NCI-H1436 treated with DMSO at 0.1 percent for 48 hours (cell line): ENCODE measurements around the gene TMEM50B.
A peak's percentile ranks its signal among the peaks of the same experiment; 100 is the strongest.
"Not testable (repeated sequence)": the region's sequence is repeated elsewhere in the genome, so short reads cannot be mapped to it uniquely, and the experiment has no call there.

Source experiments
- DNase-seq: peaks from one replicate; lab custom pipeline; 2025; lab: John Stamatoyannopoulos, UW

The TMEM50B gene

DNA sequence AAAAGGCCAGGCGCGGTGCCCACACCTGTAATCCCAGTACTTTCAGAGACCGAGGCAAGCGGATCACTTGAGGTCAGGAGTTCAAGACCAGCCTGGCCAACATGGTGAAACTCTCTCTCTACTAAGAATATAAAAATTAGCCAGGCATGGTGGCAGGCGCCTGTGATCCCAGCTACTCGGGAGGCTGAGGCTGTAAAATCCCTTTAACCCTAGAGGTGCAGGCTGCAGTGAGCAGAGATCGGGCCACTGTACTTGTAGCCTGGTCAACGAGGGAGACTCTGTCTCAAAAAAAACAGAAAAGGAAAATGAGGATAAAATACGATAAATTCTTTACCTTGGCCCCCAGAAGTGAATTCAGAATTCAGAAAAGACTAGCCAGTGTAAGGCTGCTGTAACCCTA lies 1.6 kb downstream of the TMEM50B start:
- no peak for DNase-seq

GRCh38 chr21:33477066-33477465 lies 2.7 kb downstream of the TMEM50B start:
- no peak for DNase-seq

- DNase-seq = no peak
Observed at GRCh38 chr21:33473344-33473743, 6.4 kb downstream of the TMEM50B start.

DNA sequence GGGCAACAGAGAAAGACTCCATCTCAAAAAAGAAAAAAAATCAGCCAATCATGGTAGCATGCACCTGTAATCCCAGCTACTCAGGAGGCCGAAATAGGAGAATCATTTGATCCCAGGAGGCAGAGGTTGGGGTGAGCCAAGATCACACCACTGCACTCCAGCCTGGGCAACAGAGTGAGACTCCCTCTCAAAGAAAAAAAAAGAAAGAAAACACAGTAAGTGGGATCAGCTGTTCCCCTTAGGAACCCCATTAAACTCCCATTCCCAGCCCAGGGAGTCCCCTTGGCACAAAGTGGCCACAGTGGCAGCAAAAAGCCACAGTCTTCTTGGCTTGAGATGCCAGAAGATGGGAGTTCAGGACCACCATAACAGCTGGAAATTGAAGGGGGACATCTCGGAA lies 9.1 kb downstream of the TMEM50B start:
- DNase-seq = no peak

- DNase-seq = not testable (repeated sequence)
Observed at GRCh38 chr21:33469183-33469582, 10.6 kb downstream of the TMEM50B start.

DNA sequence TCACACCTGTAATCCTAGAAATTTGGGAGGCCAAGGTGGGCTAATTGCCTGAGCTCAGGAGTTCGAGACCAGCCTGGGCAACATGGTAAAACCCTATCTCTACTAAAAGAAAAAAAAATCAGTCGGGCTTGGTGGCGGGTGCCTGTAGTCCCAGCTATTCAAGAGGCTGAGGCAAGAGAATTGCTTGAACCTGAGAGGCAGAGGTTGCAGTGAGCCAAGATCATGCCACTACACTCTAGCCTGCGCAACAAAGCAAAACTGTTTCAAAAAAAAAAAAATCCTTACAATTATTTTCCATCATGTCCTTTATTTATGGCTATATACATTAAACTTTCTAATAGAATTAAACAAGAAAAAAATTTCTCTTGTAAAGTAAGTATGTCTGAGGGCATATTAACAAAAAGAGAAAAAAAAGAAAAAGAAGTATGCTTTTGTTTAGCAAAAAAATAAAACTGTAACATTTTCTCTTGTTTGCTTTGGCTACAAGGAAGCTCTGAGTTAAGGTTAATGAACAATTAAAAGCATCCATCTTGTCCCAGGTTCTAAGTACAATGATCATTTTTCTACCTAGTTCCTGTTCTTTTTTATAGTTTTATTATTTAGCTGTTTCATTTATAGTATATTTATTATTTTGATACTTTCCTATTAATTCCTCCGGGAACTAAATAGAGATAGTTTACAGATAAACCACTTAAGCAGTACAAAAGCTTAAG lies 18.1 kb downstream of the TMEM50B start:
- DNase-seq = no peak

GRCh38 chr21:33458861-33459260 lies 20.9 kb downstream of the TMEM50B start:
- DNase-seq = no peak

DNA sequence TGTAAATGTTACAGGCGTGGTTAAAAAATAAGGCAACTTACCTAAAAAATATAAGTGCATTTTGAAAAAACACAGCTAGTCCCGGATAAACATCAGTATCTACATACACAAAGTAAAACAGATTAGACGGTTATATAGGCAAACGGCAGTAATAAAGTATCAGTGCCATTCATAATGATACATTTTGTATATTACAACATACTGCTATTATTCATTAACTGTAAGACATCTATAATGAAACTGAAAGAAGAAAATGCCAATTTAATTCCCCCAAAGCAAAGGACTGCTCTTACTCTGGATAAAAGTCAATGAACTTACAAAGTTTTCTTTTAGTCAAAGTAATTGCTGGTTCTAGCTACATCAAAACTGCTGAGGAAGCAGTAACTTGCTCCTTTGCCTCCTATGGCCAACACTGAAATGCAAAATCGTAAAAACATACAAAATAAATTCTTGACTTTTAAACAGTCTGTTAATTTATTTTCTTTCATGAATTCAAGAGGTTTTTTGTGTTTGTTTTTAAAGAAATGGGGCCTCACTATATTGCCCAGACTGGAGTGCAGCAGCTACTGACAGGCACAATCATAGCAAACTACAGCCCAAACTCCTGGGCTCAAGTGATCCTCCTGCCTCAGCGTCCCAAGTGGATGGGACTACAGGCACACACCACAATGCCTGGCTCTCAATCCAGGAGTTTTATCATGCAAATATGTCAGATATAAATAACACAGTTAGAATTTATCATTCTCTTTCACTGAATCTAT lies 23.9 kb downstream of the TMEM50B start:
- DNase-seq = no peak

DNA sequence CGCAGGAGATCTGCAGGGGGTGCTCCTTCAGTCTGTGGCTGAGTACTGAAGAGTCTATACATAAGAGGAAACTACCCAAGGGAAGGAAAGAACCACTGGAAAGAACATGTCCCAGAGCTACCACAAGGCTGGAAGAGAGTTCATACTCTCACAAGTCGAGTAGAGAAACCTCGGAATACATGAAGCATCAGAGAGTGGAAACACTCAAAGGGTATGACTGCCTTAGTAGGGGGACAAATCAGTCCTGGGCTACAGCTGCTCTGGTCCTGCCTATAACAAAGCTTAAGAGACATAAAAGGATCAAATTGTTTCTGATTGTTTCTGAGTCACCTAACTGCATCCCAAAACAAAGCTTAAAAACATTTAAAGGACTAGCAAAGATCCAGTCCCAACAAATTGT lies 27.4 kb downstream of the TMEM50B start:
- DNase-seq = no peak

GRCh38 chr21:33451634-33452071 lies 28.1 kb downstream of the TMEM50B start:
- no peak for DNase-seq

DNA sequence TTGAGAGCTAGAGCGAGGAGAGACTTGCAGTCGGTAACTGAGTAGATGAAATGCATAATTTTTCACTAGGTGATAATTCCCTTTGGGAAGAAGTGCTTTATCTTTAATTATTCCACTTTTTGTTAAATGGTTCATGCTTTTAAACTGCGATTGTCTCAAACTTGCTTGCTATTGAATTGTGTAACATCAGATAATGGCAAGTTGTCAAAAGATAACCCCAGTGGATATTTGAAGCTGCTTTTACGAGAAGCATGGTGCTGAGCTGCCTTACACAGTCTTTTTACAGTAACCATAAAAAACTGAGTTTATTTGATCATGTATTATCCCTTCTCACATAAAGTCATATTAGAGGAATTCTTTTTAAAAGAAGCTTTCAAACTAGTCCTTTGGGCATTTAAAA lies 30.2 kb downstream of the TMEM50B start:
- DNase-seq = no peak

- DNase-seq = not testable (repeated sequence)
Observed at GRCh38 chr21:33446620-33447019, 33.2 kb downstream of the TMEM50B start.

GRCh38 chr21:33444499-33444898 lies 35.3 kb downstream of the TMEM50B start:
- DNase-seq = no peak

DNA sequence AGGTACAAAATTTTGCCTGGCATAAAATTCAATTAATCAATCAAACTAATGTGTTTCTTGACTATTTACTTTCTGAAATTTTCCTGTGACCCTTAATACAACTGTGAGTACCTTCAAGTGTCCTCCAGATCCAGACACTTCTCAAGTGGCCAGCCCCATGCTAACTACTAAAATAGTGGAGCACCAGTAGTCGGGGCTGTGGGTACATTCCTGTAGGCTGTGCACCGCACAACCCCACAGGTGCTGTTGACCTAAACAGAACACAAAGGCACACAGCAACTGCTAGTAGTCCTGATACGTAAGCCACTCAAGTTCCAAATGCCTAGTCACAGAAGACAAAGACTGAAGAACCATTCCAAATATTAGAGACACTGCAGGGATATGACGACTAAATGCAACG lies 36.6 kb downstream of the TMEM50B start:
- DNase-seq = no peak

DNA sequence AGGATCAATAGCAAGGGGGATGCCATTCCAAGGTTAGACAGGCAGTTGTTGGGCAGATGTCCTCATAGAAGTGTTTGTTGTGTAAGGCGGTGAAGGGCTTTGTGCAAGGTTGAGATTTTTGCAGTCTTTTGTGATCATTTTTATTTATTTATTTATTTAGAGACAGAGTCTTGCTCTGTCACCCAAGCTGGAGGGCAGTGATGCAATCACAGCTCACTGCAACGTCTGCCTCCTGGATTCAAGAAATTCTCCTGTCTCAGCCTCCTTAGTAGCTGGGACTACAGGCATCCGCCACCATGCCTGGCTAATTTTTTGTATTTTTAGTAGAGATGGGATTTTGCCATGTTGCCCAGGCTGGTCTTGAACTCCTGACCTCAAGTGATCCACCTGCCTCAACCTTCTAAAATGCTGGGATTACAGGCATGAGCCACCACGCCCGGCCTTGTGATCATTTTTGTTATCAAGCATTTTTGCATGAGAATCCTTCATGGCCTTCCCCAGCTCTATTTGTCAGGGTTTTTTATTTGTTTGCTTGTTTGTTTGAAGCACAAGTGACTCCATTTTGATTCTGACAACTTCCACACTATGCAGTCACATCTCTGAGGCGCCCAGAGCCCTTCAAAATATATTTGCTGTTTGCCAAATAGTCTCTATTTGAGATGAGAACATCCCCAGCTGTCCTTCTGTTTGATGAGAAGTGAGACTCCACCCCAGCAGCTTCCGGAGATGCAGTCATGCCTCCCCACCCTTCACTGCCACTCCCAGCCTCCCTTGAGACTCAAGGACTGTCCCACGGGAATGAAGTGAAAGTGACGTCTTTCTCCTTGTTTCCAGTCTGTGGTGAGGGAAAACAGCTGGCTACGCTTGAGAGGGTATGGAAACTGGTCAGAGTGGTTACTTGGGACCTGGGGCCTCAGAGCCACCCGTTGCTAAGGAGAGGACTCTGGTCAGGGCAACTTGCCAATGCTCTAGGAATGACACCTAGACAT lies 38.0 kb downstream of the TMEM50B start:
- peak; percentile 44 for DNase-seq

- no peak for DNase-seq
Observed at GRCh38 chr21:33437140-33437539, 42.6 kb downstream of the TMEM50B start.

- no peak for DNase-seq
Observed at GRCh38 chr21:33434770-33435360, 44.9 kb downstream of the TMEM50B start.

- DNase-seq = no peak
Observed at GRCh38 chr21:33433425-33434114, 46.2 kb downstream of the TMEM50B start.

- no peak for DNase-seq
Observed at GRCh38 chr21:33433001-33433400, 46.8 kb downstream of the TMEM50B start.

- DNase-seq = no peak
Observed at GRCh38 chr21:33432496-33432895, 47.3 kb downstream of the TMEM50B start.

DNA sequence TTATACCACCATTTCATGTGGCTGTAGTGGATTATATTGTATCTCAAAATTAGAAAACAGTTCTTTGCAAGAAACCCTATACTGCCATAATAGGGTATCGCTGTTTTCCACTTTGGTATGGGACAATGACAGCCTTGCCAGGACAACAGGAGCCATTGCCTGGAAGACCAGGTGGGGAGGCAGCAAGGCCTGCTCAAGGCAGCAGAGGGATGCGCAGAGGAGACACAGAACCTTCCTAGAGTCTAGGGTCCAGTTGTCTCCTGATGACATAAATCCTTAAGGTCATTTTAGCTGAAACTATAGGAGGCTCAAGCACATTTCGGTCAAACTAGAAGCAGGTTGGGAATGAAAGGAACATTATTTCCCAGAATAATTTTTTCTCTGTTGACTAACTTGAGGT lies 48.9 kb downstream of the TMEM50B start:
- no peak for DNase-seq
